Thymus (tissue), 11 donors: Measurements from ENCODE around the gene B4GALNT4. TPM values are rescaled to one million over a fixed set of nuclear protein-coding genes. Genes with fewer than 3 reads are reported as not detected.
"Not testable (repeated sequence)": the region's sequence is repeated elsewhere in the genome, so short reads cannot be mapped to it uniquely, and the experiment has no call there.

Source experiments
- DNase-seq, 9 donors: peaks; one replicate each; pipeline ENCODE4 v3.0.0-alpha.2; 2013; ENCODE audit warnings: low spot score in 9 of 9, low read depth in 6 of 9, missing footprints in 1 of 9
- H3K27ac ChIP-seq, 2 donors: one replicate each; pipeline ENCODE4 v1.5.1; 2013; ENCODE audit warnings: control low read depth in 1 of 2, low read depth in 1 of 2, low read length in 1 of 2, mild to moderate bottlenecking in 1 of 2, moderate library complexity in 1 of 2
- H3K27me3 ChIP-seq, 2 donors: one replicate each; pipeline ENCODE4 v1.5.1; 2013; ENCODE audit warnings: low read length in 1 of 2; ENCODE audit not compliant: control insufficient read depth in 2 of 2, insufficient read depth in 1 of 2
- H3K36me3 ChIP-seq, 2 donors: one replicate each; pipeline ENCODE4 v1.5.1; 2013; ENCODE audit warnings: low read length in 1 of 2, mild to moderate bottlenecking in 1 of 2, moderate library complexity in 1 of 2; ENCODE audit not compliant: control insufficient read depth in 2 of 2, insufficient read depth in 2 of 2
- H3K4me1 ChIP-seq, 2 donors: one replicate each; pipeline ENCODE4 v1.5.1; 2013; ENCODE audit warnings: low read length in 2 of 2; ENCODE audit not compliant: control insufficient read depth in 2 of 2, insufficient read depth in 2 of 2
- H3K4me3 ChIP-seq, 2 donors: one replicate each; pipeline ENCODE4 v1.5.1; 2013; ENCODE audit warnings: low read length in 2 of 2, control low read depth in 1 of 2, mild to moderate bottlenecking in 1 of 2
- H3K9me3 ChIP-seq, 2 donors: one replicate each; pipeline ENCODE4 v1.5.1; 2013; ENCODE audit warnings: low read length in 1 of 2, mild to moderate bottlenecking in 1 of 2; ENCODE audit not compliant: control insufficient read depth in 2 of 2, insufficient read depth in 1 of 2
- WGBS: extraction: QIAGEN DNeasy Blood & Tissue Kit; methylation state at CpG from one replicate; pipeline ENCODE4 v1.1.7; 2013; 5-methylcytosine and 5-hydroxymethylcytosine counted together
- polyA plus RNA-seq: library from polyadenylated mRNA; stranded (reverse); fragments of 200-250 nt; gene quantifications from one replicate; pipeline ENCODE4 v1.2.3, GENCODE V29; 2013
- total RNA-seq: library from RNA; stranded (reverse); fragments of 120-200 nt; gene quantifications from one replicate; pipeline ENCODE4 v1.2.4, GENCODE V29; 2013
- donor health status: healthy.

Gene B4GALNT4
- total and polyA plus RNA-seq, 2 donors, result 3.5 to 6.1 TPM

DNA sequence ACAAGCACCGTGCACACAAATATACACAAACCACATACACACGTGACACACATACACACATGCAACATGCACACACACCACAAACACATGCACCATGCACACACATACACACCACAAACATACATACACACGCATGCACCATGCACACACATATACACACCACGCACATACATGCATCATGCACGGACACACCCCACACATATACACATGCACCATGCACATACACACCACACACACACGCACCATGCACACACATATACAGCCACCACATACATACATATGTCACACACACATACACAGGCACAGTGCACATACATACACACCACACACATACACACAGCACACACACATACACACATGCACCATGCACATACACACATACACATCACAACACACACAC is 12.7 kb upstream of the B4GALNT4 start:
- peak overlapping the region in 1 of 2 donors; percentile 11 for H3K27ac ChIP-seq
- H3K9me3 ChIP-seq, result peaks cover 4 to 22% of the 10 kb centered on the region in 2 donors
- WGBS, result 82% methylated on average over 6 of the region's 6 CpGs

DNA sequence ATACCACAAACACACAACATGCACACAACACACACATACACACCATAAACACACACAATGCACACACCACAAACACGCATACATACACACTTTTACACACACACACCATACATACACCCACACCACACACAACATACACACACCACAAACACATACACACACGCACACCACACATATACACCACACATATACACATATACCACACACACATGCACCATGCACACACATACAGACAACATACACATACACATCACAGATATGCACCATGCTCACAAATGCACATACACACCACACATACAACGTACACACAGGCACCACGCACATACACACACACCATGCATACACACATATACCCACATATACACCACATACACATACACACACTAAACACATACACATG is 11.7 kb upstream of the B4GALNT4 start:
- Histone ChIP-seq H3K4me3 (no peak overlapping the region), H3K4me1 (peaks cover 13 to 36% of the 10 kb centered on the region in 2 donors), H3K27me3 (peaks cover 0 to 7% of the 10 kb centered on the region in 2 donors), H3K27ac (no peak overlapping the region), H3K9me3 (peaks cover 4 to 28% of the 10 kb centered on the region in 2 donors), H3K36me3 (no peaks in the 10 kb centered on the region)
- DNase-seq, result no peak
- 98% methylated on average over 4 of the region's 4 CpGs for WGBS

More for the DNA sequence above, 12.7 kb upstream of the B4GALNT4 start:
- Histone ChIP-seq H3K36me3 (no peaks in the 10 kb centered on the region), H3K4me1 (peaks cover 13 to 41% of the 10 kb centered on the region in 2 donors), H3K4me3 (no peak overlapping the region), H3K27me3 (peaks cover 0 to 5% of the 10 kb centered on the region in 2 donors)
- DNase-seq, result no peak

GRCh38 chr11:358129-358800 is 11.0 kb upstream of the B4GALNT4 start:
- no peaks in the 10 kb centered on the region for H3K36me3 ChIP-seq
- peaks cover 4 to 29% of the 10 kb centered on the region in 2 donors for H3K9me3 ChIP-seq
- peaks cover 13 to 29% of the 10 kb centered on the region in 2 donors for H3K4me1 ChIP-seq
- no peak overlapping the region for H3K4me3 ChIP-seq
- DNase-seq, result no peak
- H3K27me3 ChIP-seq, result peaks cover 0 to 7% of the 10 kb centered on the region in 2 donors
- peak overlapping the region in 1 of 2 donors; percentile 18 for H3K27ac ChIP-seq
- 77% methylated on average over 34 of the region's 34 CpGs for WGBS

DNA sequence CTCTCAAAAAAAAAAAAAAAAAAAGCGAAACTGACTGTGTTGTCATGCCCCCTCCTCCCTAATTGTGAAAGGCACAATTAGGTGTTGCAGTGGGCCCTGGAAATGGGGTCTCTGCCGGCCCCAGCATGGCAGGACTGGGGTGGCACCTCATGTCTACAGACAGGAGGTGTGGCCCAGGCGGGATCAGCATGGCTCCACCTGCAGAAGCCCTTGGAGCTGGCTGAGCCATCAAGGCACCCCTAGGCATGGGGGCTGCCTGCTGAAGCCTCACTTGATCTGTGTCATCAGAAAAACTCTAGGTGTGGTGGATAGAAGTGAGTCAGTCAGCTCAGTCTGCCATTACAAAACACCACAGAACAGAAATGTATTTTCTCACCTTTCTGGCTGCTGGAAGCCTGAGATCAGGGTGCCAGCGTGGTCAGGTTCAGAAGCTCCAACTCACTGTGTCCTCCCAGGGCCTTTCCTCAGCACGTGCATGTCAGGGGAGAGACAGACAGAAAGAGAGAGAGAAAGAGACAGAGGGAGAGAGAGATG is 10.1 kb upstream of the B4GALNT4 start:
- Histone ChIP-seq H3K4me1 (peaks cover 10 to 20% of the 10 kb centered on the region in 2 donors), H3K27me3 (peaks cover 0 to 10% of the 10 kb centered on the region in 2 donors), H3K9me3 (peaks cover 4 to 29% of the 10 kb centered on the region in 2 donors), H3K4me3 (no peak overlapping the region), H3K36me3 (no peaks in the 10 kb centered on the region), H3K27ac (peak overlapping the region in 1 of 2 donors; percentile 36)
- no peak for DNase-seq
- 81% methylated on average over 5 of the region's 5 CpGs for WGBS

DNA sequence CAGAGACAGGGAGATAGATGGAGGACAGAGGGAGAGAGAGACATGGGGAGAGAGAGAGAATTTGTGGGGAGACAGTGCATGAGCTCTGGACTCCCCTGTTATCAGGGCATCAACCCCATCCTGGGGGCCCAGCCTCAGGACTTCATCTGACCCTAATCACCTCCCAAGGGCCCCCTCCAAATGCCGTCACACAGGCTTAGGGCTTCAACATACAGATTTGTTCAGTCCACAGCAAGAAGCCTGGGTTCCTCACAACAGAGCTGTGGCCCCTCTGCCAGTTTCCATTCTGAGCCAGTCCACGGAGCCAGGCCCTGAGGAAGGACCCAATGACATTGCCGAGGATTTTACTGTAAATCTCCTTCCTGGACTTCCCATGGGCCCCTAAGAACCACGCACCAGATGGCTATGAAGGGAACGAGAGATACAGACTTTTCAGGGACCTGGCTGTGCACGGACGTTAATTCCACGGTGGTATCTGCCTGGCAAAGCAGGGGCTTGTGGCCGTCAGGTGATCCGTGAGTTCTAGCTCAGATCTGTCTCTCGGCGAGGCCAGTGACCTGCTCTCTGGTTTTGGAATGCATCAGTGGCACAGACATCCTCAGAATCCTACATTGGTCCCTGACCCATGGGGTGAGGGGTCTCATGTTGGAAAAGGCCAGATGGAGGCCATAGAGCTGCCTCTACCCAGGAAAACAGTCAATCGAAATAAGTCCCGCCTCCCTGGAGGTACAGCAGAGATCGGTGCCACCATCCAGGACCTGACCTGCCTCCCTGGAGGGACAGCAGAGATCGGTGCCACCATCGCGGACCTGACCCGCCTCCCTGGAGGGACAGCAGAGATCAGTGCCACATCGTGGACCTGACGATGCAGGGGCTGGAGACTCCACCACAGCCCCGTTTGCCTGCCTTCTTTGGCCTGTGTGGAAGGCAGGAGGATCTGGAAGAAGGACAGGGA is 8.7 kb upstream of the B4GALNT4 start:
- no peaks in the 10 kb centered on the region for H3K36me3 ChIP-seq
- H3K27ac ChIP-seq, result no peak overlapping the region
- DNase-seq, result no peak
- H3K4me3 ChIP-seq, result no peak overlapping the region
- H3K4me1 ChIP-seq, result peaks cover 2 to 8% of the 10 kb centered on the region in 2 donors
- WGBS, result 85% methylated on average over 22 of the region's 22 CpGs
- peaks cover 4 to 26% of the 10 kb centered on the region in 2 donors for H3K9me3 ChIP-seq
- peaks cover 3 to 22% of the 10 kb centered on the region in 2 donors for H3K27me3 ChIP-seq

DNA sequence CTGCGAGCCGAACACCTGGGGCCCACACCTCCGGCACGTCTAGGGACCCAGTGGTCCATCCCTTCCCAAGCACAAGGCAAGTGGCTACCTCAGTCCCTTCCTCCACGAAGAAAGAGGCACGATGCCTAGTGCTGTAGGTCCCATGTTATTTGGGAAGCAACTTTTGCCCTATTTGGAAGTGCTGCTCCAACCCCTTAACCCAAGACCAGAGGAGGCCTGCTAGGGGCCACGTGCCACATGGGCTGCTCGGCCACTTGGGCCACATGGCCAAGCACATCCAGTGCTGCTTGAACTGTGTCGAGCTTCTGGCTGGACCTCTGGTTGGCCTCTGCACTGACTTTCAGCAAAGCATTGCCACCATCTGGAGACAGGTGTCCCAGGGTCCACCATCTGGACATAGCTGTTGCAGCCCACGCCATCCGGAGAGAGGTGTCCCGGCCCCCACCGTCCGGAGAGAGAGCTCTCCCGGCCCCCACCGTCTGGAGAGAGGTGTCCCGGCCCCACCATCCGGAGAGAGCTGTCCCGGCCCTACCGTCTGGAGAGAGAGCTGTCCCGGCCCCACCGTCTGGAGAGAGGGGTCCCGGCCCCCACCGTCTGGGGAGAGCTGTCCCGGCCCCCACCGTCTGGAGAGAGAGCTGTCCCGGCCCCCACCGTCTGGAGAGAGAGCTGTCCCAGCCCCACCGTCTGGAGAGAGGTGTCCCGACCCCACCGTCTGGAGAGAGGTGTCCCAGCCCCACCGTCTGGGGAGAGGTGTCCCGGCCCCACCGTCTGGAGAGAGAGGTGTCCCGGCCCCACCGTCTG is 6.5 kb upstream of the B4GALNT4 start:
- peaks cover 0 to 2% of the 10 kb centered on the region in 2 donors for H3K4me1 ChIP-seq
- H3K9me3 ChIP-seq, result peaks cover 4 to 30% of the 10 kb centered on the region in 2 donors
- H3K4me3 ChIP-seq, result no peak overlapping the region
- WGBS, result 90% methylated on average over 34 of the region's 36 CpGs
- H3K27ac ChIP-seq, result no peak overlapping the region
- H3K27me3 ChIP-seq, result peaks cover 18 to 43% of the 10 kb centered on the region in 2 donors
- no peak for DNase-seq
- no peaks in the 10 kb centered on the region for H3K36me3 ChIP-seq

- H3K4me1 ChIP-seq, H3K36me3 ChIP-seq, H3K27ac ChIP-seq, DNase-seq, H3K4me3 ChIP-seq: not testable (repeated sequence)
- peaks cover 24 to 49% of the 10 kb centered on the region in 2 donors for H3K27me3 ChIP-seq
- 91% methylated on average over 22 of the region's 22 CpGs for WGBS
- H3K9me3 ChIP-seq, result peaks cover 4 to 30% of the 10 kb centered on the region in 2 donors
Measured at GRCh38 chr11:363443-363805, 5.9 kb upstream of the B4GALNT4 start.

DNA sequence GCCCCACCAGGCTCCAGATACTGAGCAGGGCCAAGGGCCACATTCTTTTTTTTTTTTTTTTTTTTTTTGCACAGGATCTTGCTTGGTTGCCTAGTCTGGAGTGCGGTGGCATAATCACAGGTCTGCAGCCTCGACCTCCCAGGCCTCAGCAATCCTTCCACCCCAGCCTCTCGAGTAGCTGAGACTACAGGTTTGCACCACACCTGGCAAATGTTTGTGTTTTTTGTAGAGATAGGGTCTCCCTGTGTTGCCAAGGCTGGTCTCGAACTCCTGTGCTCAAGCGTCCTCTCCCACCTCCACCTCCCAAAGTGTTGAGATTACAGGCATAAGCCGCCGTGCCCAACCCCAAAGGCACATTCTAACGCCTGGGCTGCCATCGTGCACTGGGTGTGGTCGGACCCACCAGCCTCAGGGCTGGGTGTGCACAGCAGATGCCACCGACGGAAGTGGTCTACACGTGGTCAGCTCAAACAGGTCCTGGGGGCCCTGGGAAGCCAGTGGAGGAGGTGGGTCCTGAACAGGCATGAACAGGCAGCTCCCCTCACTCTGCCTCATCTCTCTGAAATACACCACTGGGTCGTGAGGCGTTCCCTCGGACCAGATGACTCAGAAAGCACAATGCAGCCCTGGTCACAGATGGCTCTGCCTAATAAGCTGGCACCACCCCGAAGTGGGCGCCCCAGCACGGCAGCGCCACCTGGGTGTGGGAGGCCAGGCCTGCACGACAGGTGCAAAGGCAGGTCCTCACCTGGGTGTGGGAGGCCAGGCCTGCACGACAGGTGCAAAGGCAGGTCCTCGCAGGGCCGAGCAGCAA is 5.1 kb upstream of the B4GALNT4 start:
- 80% methylated on average over 24 of the region's 24 CpGs for WGBS
- H3K9me3 ChIP-seq, result peaks cover 4 to 28% of the 10 kb centered on the region in 2 donors
- no peaks in the 10 kb centered on the region for H3K36me3 ChIP-seq
- no peak for DNase-seq
- H3K4me1 ChIP-seq, result peaks cover 0 to 8% of the 10 kb centered on the region in 2 donors
- no peak overlapping the region for H3K4me3 ChIP-seq
- H3K27me3 ChIP-seq, result peaks cover 29 to 52% of the 10 kb centered on the region in 2 donors
- no peak overlapping the region for H3K27ac ChIP-seq
